DMS53 treated with DMSO at 0.1 percent for 48 hours (cell line): Measurements from ENCODE around the gene TTBK1.

ENCODE experiments used
- DNase-seq: peaks from one replicate; lab custom pipeline; 2025; ENCODE audit not compliant: unreplicated experiment; lab: John Stamatoyannopoulos, UW

The TTBK1 gene

GRCh38 chr6:43285832-43286231, 42.6 kb downstream of the TTBK1 start:
- DNase-seq: no peak

- no peak for DNase-seq
Measured at GRCh38 chr6:43286456-43286979, 43.2 kb downstream of the TTBK1 start.

- no peak for DNase-seq
Measured at GRCh38 chr6:43286980-43287716, 43.9 kb downstream of the TTBK1 start.

- DNase-seq: no peak
Measured at GRCh38 chr6:43287717-43288679, 44.7 kb downstream of the TTBK1 start.

GRCh38 chr6:43290339-43290904, 47.1 kb downstream of the TTBK1 start:
- DNase-seq: no peak

GRCh38 chr6:43290905-43291355, 47.6 kb downstream of the TTBK1 start:
- DNase-seq: no peak

GRCh38 chr6:43291708-43292107, 48.4 kb downstream of the TTBK1 start:
- no peak for DNase-seq

- DNase-seq: no peak
Measured at GRCh38 chr6:43292341-43292740, 49.1 kb downstream of the TTBK1 start.

- no peak for DNase-seq
Measured at GRCh38 chr6:43292763-43293318, 49.6 kb downstream of the TTBK1 start.

- DNase-seq: no peak
Measured at GRCh38 chr6:43293698-43294097, 50.4 kb downstream of the TTBK1 start.

GRCh38 chr6:43294536-43294935, 51.3 kb downstream of the TTBK1 start:
- no peak for DNase-seq

GRCh38 chr6:43295456-43295855, 52.2 kb downstream of the TTBK1 start:
- DNase-seq: no peak

GRCh38 chr6:43296780-43297497, 53.7 kb downstream of the TTBK1 start:
- no peak for DNase-seq

- DNase-seq: no peak
Measured at GRCh38 chr6:43297644-43298564, 54.6 kb downstream of the TTBK1 start, which contains the start of gene SLC22A7. SLC22A7 (plus strand) TSS chr6:43298260; CDS start chr6:43298359, 99 bp downstream.

GRCh38 chr6:43298565-43299337, 55.5 kb downstream of the TTBK1 start:
- no peak for DNase-seq

- no peak for DNase-seq
Measured at GRCh38 chr6:43299338-43300293, 56.3 kb downstream of the TTBK1 start.
